CD14-positive monocyte (primary cell): ENCODE data around the gene ARSB. TPM values are rescaled to one million over a fixed set of nuclear protein-coding genes. Genes with fewer than 3 reads are reported as not detected.

Experiments used
- DNase-seq, 3 donors: peaks; one replicate each; pipeline ENCODE4 v3.0.0-alpha.2; 2011 to 2022
- H2AFZ ChIP-seq: 2 replicates; pipeline ENCODE4 v1.6.0; 2012; ENCODE audit warnings: mild to moderate bottlenecking, low read depth, low read length, inconsistent platforms; ENCODE audit not compliant: insufficient read depth, poor library complexity, severe bottlenecking
- H3K27ac ChIP-seq, 2 donors: 1 replicate in 1 of 2; 2 replicates in 1 of 2; pipeline ENCODE4 v1.5.1; 2012 to 2013; ENCODE audit warnings: low read length in 2 of 2, control low read depth in 1 of 2, inconsistent platforms in 1 of 2, low read depth in 1 of 2, mild to moderate bottlenecking in 1 of 2
- H3K27me3 ChIP-seq, 2 donors: one replicate each; pipeline versions ENCODE4 v1.6.0 to v1.6.1; 2011 to 2013; ENCODE audit warnings: low read length in 2 of 2; ENCODE audit not compliant: control insufficient read depth in 2 of 2, insufficient read depth in 2 of 2
- H3K36me3 ChIP-seq, 2 donors: replicated peaks in 1 of 2; 1 replicate in 1 of 2; 2 replicates in 1 of 2; pipeline versions ENCODE4 v1.5.1 to v1.6.1; 2012 to 2013; ENCODE audit warnings: low read length in 2 of 2, control low read depth in 1 of 2, inconsistent platforms in 1 of 2, mild to moderate bottlenecking in 1 of 2; ENCODE audit not compliant: insufficient read depth in 2 of 2, control insufficient read depth in 1 of 2
- H3K4me1 ChIP-seq, 2 donors: 1 replicate in 1 of 2; 2 replicates in 1 of 2; pipeline versions ENCODE4 v1.5.1 to v1.6.1; 2012 to 2013; ENCODE audit warnings: low read length in 2 of 2, control low read depth in 1 of 2, inconsistent platforms in 1 of 2, mild to moderate bottlenecking in 1 of 2, moderate library complexity in 1 of 2; ENCODE audit not compliant: insufficient read depth in 2 of 2, control insufficient read depth in 1 of 2
- H3K4me2 ChIP-seq: replicated peaks from 2 replicates; pipeline ENCODE3; 2012; ENCODE audit warnings: low read length, moderate library complexity, mild to moderate bottlenecking; ENCODE audit not compliant: poor library complexity, severe bottlenecking; ENCODE audit errors: extremely low read depth
- H3K4me3 ChIP-seq, 3 experiments: fragments of 200-600 bp in 1 of 3; sonication (generic) in 1 of 3; replicated peaks in 1 of 3; 1 replicate in 2 of 3; 2 replicates in 1 of 3; pipeline ENCODE4 v1.5.1; 2011 to 2013; ENCODE audit warnings: low read length in 3 of 3, mild to moderate bottlenecking in 3 of 3, control low read depth in 2 of 3, low read depth in 2 of 3, inconsistent platforms in 1 of 3, moderate library complexity in 1 of 3
- H3K79me2 ChIP-seq: 2 replicates; pipeline ENCODE4 v1.6.0; 2012; ENCODE audit warnings: mild to moderate bottlenecking, control low read depth, inconsistent platforms, low read length, moderate library complexity; ENCODE audit not compliant: insufficient read depth
- H3K9ac ChIP-seq: 2 replicates; pipeline ENCODE4 v1.6.0; 2017; ENCODE audit warnings: low read length, mild to moderate bottlenecking; ENCODE audit not compliant: insufficient read depth, poor library complexity, severe bottlenecking
- H3K9me3 ChIP-seq, 2 donors: replicated peaks in 1 of 2; 1 replicate in 1 of 2; 2 replicates in 1 of 2; pipeline versions ENCODE4 v1.5.1 to v1.6.1; 2012 to 2013; ENCODE audit warnings: low read length in 2 of 2, control low read depth in 1 of 2; ENCODE audit not compliant: control insufficient read depth in 1 of 2, insufficient read depth in 1 of 2
- H4K20me1 ChIP-seq: 2 replicates; pipeline ENCODE4 v1.6.0; 2012; ENCODE audit warnings: mild to moderate bottlenecking, low read length, control low read depth, moderate library complexity; ENCODE audit not compliant: insufficient read depth
- H3K27ac Mint-ChIP-seq, 7 donors: one replicate each; pipeline ENCODE4 v1.8.0; 2020; ENCODE audit warnings: mild to moderate bottlenecking in 7 of 7, mixed read lengths in 7 of 7, moderate library complexity in 6 of 7, inconsistent platforms in 2 of 7
- H3K27me3 Mint-ChIP-seq, 3 donors: one replicate each; pipeline ENCODE4 v1.8.0; 2021 to 2022; ENCODE audit warnings: low read depth in 3 of 3, mild to moderate bottlenecking in 3 of 3, mixed read lengths in 3 of 3, moderate library complexity in 3 of 3, inconsistent platforms in 1 of 3
- H3K36me3 Mint-ChIP-seq, 2 donors: one replicate each; pipeline ENCODE4 v1.8.0; 2020; ENCODE audit warnings: mixed read lengths in 2 of 2, inconsistent platforms in 1 of 2, mild to moderate bottlenecking in 1 of 2
- H3K4me1 Mint-ChIP-seq: one replicate; pipeline ENCODE4 v1.8.0; 2020; ENCODE audit warnings: mild to moderate bottlenecking, mixed read lengths
- H3K4me3 Mint-ChIP-seq, 2 donors: one replicate each; pipeline ENCODE4 v1.8.0; 2020; ENCODE audit warnings: mild to moderate bottlenecking in 2 of 2, mixed read lengths in 2 of 2, moderate library complexity in 1 of 2
- H3K9me3 Mint-ChIP-seq, 7 donors: one replicate each; pipeline ENCODE4 v1.8.0; 2020 to 2022; ENCODE audit warnings: mixed read lengths in 7 of 7, mild to moderate bottlenecking in 6 of 7, moderate library complexity in 6 of 7, inconsistent platforms in 2 of 7
- CTCF ChIP-seq: fragments of 200-600 bp; IDR thresholded peaks from one replicate; pipeline ENCODE4 v1.8.0; 2022; ENCODE audit warnings: antibody characterized with exemption, mild to moderate bottlenecking
- WGBS: methylation state at CpG from one replicate; pipeline ENCODE4 v1.1.5; 2013; ENCODE audit warnings: missing lambda C conversion rate; ENCODE audit not compliant: insufficient coverage; 5-methylcytosine and 5-hydroxymethylcytosine counted together
- intact Hi-C, 2 donors: fragments of 100-400 bp; cut with micrococcal nuclease; formaldehyde crosslinking; loops; one replicate each; pipeline versions ENCODE4 v1.15.0 to v1.15.1; 2023
- polyA plus RNA-seq, 3 donors: library from polyadenylated mRNA; depleted of rRNA in 1 of 3; unstranded in 2 of 3; stranded (reverse) in 1 of 3; fragments of 300-500 nt in 2 of 3; fragments of >200 nt in 1 of 3; fragmentation: Illumina TruSeq in 2 of 3; gene quantifications; 1 replicate in 2 of 3; 2 replicates in 1 of 3; pipeline ENCODE4 v1.2.3, GENCODE V29; 2012 to 2021

Gene ARSB
- polyA plus RNA-seq, 3 donors, result 18.0 to 28.7 (median 18.1) TPM

- no peak overlapping the region for H2AFZ ChIP-seq
- peak in 2 of 3 donors; percentile 11 to 19 for DNase-seq
- TF ChIP-seq CTCF, result no peak
- H3K4me3 ChIP-seq, result no peak overlapping the region
- no peak overlapping the region for H3K27ac ChIP-seq
- H3K27me3 ChIP-seq, result no peaks in the 10 kb centered on the region
- H3K27ac Mint-ChIP-seq, result no peak overlapping the region
- no peaks in the 10 kb centered on the region for H3K36me3 Mint-ChIP-seq
- WGBS, result no CpG with 5 or more reads among the region's 2 CpGs
- H3K9me3 Mint-ChIP-seq, result peaks cover 0 to 4% (median 0%) of the 10 kb centered on the region in 7 donors
- intact Hi-C loops, result no loop called here
- peaks cover 45% of the 10 kb centered on the region for H3K4me1 Mint-ChIP-seq
- peaks cover 38 to 39% of the 10 kb centered on the region in 2 donors for H3K4me1 ChIP-seq
- H3K79me2 ChIP-seq, result no peaks in the 10 kb centered on the region
- H3K27me3 Mint-ChIP-seq, result peaks cover 0 to 7% (median 0%) of the 10 kb centered on the region in 3 donors
- no peaks in the 10 kb centered on the region for H3K36me3 ChIP-seq
- H3K9ac ChIP-seq, result no peak overlapping the region
- no peak overlapping the region for H3K4me2 ChIP-seq
- H3K9me3 ChIP-seq, result no peaks in the 10 kb centered on the region
- no peak overlapping the region for H3K4me3 Mint-ChIP-seq
- H4K20me1 ChIP-seq, result no peaks in the 10 kb centered on the region
These were observed 229.2 kb downstream of the ARSB start for GRCh38 chr5:78755822-78756429.

DNA sequence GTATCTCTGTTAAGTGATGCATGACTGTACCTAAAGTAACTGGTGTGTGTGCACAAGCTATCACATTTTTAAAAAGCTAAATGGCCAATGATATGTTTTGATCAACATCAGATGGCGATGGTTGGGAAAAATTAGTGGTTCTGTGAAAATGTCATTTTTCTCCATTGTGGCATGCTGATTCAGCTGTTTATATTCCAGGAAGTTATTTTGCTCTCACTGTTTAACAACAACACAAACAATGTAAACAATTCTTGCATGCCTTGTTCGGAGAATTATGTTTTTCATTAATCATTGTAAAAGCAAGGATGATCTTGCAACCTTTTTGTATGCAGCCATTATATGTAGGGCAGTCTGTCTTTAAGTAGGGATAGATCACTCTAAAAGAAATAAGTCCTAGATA lies 230.5 kb downstream of the ARSB start:
- no peak for DNase-seq
- H3K27me3 Mint-ChIP-seq, result peaks cover 0 to 7% (median 2%) of the 10 kb centered on the region in 3 donors

More for the DNA sequence above, 230.5 kb downstream of the ARSB start:
- Mint-ChIP-seq H3K4me3 (no peak overlapping the region), H3K4me1 (peaks cover 33% of the 10 kb centered on the region), H3K9me3 (peaks cover 0 to 4% (median 0%) of the 10 kb centered on the region in 7 donors), H3K27ac (no peak overlapping the region), H3K36me3 (no peaks in the 10 kb centered on the region)
- no peak overlapping the region for H3K27ac ChIP-seq
- H3K27me3 ChIP-seq, result no peaks in the 10 kb centered on the region
- WGBS, result no CpG with 5 or more reads among the region's 2 CpGs
- H3K36me3 ChIP-seq, result no peaks in the 10 kb centered on the region
- H3K4me2 ChIP-seq, result no peak overlapping the region
- no peak overlapping the region for H3K9ac ChIP-seq
- no peaks in the 10 kb centered on the region for H4K20me1 ChIP-seq
- no peak for TF ChIP-seq CTCF
- no peak overlapping the region for H2AFZ ChIP-seq
- intact Hi-C loops, result no loop called here
- H3K4me3 ChIP-seq, result no peak overlapping the region
- no peaks in the 10 kb centered on the region for H3K9me3 ChIP-seq
- peaks cover 25 to 26% of the 10 kb centered on the region in 2 donors for H3K4me1 ChIP-seq
- no peaks in the 10 kb centered on the region for H3K79me2 ChIP-seq
